Epithelial cell of prostate (primary cell): ENCODE measurements around the gene WSCD2.
A peak's percentile ranks its signal among the peaks of the same experiment; 100 is the strongest.
"Not testable (repeated sequence)": the region's sequence is repeated elsewhere in the genome, so short reads cannot be mapped to it uniquely, and the experiment has no call there.

Experiments
- DNase-seq: peaks from one replicate; pipeline ENCODE4 v3.0.0-alpha.2; 2011; ENCODE audit warnings: low read depth, low spot score
- H3K27ac ChIP-seq: fragments of 450-650 bp; 2 replicates; pipeline ENCODE4 v1.5.1; 2017; ENCODE audit warnings: mild to moderate bottlenecking

WSCD2 gene

DNA sequence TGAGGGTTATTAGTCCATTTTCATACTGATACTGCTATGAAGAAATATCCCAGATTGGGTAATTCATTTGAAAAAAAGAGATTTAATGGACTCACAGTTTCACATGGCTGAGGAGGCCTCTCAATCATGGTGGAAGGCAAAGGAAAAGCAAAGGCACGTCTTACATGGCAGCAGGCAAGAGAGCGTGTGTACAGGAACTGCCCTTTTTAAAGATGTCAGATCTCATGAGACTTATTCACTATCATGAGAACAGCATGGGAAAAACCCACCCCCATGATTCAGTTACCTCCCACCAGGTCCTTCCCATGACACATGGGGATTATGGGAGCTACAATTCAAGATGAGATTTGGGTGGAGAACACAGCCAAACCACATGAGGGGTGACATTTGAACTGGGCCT lies 96.0 kb downstream of the WSCD2 start:
- H3K27ac ChIP-seq, DNase-seq: not testable (repeated sequence)

DNA sequence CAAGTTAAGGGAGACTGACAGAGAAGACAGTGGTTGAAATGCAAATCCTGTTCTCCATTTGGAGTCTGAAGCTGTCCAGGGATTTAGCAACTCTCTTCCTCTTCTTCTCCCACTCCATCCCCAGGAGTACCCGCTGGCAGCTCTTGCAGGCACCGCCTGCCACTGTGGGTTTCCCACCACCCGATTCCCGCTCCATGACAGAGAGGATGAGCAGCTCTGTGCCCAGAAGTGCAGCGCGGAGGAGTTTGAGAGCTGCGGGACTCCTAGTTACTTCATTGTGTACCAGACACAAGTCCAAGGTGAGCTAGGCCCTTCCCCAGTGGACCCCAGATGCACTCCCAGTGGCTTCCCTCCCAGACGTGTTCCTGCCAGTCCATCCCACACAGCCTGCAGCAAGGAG lies 97.8 kb downstream of the WSCD2 start:
- DNase-seq, result no peak
- H3K27ac ChIP-seq, result no peak overlapping the region

DNA sequence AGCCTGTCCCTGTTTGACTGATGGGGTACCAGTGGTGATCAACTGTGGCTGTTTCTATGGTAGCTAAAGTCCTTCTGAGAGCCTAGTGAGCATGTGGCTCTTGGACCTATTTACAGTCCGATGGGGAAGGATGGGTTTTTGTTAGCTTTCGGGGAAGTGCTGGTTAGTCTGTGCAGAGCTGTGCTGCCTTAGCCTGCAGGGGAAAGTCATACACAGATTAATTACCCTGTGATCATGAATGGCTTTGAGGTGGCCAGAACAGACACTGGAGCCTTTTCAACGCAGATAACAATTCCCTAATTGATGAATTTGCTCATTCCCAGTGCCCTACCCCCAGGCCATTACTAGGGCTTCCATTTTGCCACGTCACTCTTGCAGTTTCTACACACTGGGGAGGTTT lies 99.7 kb downstream of the WSCD2 start:
- no peak for DNase-seq
- no peak overlapping the region for H3K27ac ChIP-seq

DNA sequence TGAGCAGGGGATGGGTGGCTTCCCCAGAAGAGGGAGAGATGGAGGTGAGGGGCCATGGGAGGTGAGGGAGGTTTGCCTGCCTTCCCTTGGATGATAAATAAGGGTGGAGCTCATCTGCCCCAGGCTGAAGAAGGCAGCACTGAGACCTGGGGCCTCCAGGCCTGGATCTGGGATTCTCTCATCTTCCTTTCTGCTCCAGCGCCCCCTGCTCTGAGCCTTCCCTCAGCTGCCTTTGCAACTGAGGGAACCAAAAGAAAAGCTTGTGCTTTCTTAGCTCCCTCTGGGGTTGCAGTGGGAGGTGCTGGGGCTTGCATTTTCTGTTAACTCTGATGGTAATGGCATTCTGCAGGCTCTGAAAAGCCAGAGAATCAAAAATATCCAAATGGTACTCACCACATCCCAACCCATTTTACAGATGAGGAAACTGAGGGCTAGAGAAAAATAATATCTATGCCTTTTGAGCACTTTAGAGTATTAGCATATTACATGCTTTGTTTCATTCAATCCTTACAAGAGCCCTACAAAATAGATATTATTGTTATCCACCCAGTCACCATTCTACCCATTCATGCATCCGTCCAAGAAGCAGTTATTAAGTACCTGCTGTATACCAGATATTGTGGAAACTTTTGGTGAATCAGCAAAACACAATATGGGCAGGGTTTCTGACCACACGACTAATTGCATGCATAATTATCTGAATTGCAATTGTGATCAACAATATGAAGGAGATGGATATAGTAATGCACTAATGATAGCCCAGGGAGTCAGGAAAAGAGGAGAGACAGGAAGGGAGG lies 102.2 kb downstream of the WSCD2 start:
- DNase-seq, result no peak
- H3K27ac ChIP-seq, result no peak overlapping the region

DNA sequence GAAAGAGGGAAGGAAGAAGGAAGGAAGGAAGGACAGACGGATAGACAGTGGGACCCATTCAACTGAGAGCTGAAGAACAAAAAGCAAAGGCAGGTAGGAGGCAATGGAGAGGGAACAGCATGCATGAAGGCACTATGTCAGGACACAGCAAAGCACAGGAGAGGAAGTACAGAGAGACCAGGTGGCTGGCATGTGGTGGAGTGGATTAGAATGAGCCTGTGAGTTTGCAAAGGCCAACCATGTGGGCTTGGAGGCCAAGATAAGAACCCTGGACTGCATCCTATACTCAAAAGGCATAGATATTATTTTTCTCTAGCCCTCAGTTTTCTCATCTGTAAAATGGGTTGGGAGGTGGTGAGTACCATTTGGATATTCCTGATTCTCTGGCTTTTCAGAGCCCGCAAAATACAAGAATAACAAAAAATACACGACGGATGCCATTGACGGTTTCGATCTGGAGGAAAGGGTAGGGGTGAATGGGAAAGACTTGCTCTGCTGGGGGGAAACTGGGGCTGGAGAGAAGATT lies 102.9 kb downstream of the WSCD2 start:
- no peak overlapping the region for H3K27ac ChIP-seq
- no peak for DNase-seq

DNA sequence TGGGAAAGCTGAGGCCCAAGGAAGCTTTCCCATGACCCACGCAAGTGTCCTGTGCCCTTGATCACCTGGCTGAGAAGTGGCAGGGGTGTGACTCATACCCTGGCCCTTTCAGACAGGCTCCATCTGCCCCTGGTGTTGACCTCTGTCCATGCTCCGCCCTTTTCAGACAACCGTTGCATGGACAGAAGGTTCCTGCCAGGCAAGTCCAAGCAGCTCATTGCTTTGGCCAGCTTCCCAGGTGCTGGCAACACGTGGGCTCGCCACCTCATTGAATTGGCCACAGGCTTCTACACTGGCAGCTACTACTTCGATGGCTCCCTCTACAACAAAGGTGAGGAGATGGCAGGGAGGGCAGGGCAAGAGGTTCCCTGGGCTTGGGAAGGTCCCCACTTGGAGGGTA lies 103.5 kb downstream of the WSCD2 start:
- DNase-seq, result peak; percentile 27
- no peak overlapping the region for H3K27ac ChIP-seq

DNA sequence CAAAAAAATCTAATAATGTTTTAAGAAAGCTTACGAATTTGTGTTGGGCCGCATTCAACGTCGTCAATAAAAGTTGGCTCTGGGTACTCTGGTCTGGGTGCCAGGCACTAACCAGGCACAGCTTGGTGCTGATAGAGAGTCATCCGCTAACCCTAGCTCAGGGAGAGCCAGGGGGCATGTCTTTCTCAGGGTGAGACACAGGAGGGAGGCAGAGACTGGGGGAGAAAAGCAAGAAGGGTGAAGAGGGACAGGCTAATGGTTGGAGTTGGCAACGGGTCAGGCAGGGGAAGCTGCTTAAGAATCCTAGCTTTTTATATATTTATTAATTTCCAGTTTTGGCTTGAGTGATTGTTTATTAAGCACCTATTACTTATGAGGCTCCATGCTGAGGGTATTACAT lies 105.1 kb downstream of the WSCD2 start:
- no peak for DNase-seq
- no peak overlapping the region for H3K27ac ChIP-seq

DNA sequence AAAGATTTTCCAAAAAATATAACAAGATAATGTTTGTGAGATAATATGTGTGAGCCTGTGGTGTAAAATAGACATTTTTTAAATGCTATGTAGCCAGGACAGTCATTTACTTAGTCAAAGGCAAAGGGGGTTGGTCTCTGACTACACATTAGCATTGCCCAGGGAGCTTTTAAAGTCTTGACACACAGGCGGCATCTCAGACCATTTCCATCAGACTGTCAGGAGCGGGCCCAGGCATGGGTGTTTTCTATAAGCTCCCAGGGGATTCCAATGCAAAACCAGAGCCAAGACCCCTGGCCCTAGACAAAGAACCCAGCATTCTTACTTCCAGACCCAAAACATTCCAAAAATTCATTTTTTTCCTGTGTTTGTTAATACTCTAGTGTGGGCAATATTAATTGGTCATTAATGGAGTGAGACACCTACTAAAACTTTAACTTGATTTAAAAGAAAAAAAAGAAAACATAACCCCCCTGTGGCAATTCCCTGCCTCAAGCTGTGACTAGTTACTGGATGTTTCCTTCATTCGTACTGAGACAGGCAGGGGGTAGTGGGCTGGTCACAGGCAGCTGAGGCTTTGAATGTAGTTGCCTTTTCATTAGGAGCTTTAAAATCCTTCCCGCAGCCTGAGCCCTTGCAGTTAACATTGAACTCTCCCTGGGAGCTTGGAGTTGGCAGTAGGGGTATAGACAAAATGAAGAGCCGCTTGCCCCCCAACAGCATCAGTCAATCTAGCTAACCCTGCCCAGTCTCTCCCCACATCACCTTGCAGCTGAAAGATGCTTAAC lies 106.3 kb downstream of the WSCD2 start:
- no peak overlapping the region for H3K27ac ChIP-seq
- DNase-seq, result no peak

DNA sequence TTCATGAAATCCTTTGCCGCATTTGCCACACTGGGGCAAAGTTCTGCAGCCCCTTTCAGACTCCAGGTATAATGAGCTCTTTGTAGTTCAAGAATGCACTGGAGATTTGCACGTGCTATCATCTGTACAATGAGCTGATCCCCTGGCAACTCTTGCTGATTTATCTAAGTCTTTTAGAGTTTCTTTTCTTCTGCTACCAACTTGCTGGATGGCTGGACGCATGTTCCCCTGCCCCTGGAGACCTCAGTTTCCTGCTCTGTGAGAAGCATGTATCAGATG lies 106.8 kb downstream of the WSCD2 start:
- H3K27ac ChIP-seq, result no peak overlapping the region
- no peak for DNase-seq

DNA sequence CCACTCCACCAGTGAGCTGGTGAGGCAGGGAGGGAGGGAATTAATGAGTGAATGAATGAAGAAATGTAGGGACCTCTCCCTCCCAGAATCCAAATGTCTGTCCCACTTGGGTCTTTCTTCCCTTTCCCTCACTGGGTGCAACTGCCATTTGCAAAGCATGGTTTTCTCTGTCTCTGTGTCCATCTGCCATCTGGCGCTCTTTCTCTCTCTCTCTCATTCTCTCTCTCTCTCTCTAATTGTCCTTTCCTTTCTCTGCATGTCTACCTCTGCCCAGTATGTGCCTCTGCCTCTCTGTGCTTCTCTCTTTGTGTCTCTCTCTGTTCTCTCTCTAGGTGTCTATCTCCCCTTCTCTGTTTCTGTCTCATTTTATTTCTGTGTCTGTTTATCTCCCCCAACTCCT lies 107.3 kb downstream of the WSCD2 start:
- no peak for DNase-seq
- no peak overlapping the region for H3K27ac ChIP-seq

DNA sequence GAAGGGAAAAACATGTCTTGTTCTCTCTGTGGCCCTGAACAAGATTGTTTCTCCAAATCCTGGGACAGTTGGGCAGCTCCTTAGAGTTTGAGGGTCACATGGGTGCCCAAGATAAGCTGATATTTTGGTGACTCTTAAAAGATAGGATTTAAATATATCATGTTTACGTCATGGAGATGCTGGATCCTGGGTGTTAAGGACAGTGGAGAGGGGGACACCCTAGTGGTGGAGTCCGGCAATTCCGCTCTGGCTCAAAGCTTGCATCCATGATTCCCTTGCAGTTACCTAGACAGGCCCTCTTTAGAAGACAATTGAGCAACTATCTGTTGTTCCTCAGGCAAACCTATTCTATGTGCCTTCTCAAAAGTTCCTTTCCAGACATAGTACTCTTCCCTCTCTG lies 108.2 kb downstream of the WSCD2 start:
- H3K27ac ChIP-seq, result no peak overlapping the region
- DNase-seq, result no peak

DNA sequence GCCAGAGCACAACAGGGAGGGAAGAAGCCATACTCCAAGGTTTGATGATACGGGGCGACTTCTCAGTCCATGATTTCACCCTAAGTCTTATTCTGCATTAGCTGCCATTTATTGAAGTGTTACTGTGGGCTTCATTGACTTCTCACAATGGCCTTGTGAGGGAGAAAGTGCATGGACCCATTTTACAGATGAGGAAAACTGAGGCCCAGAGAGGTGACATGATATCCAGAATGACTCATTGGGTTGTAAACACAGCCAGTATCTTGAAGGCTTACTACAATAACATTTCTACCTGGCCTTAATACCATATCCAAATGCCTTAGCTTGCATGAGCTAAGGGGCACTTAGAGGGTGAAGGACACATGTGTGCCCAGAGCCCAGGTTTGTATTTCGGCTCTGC lies 109.4 kb downstream of the WSCD2 start:
- H3K27ac ChIP-seq, result no peak overlapping the region
- no peak for DNase-seq

DNA sequence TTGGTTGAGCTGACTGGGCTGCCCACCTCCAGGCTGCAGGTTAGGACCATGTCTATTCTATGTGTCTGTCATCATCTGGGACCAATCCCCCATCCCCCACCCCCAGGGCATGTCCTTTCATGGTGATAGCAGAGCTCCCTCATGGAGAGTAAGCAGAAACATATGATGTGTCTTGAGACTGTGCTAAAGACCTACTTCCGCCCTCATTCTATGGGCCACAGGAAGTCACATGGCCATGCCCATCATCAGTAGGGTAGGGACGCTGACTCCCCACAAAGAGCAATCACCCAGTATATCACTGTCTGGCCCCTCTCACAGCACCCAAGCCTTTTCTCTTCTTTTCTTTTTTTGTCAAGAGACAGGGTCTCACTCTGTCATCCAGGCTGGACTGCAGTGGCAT lies 110.3 kb downstream of the WSCD2 start:
- no peak for DNase-seq
- no peak overlapping the region for H3K27ac ChIP-seq

DNA sequence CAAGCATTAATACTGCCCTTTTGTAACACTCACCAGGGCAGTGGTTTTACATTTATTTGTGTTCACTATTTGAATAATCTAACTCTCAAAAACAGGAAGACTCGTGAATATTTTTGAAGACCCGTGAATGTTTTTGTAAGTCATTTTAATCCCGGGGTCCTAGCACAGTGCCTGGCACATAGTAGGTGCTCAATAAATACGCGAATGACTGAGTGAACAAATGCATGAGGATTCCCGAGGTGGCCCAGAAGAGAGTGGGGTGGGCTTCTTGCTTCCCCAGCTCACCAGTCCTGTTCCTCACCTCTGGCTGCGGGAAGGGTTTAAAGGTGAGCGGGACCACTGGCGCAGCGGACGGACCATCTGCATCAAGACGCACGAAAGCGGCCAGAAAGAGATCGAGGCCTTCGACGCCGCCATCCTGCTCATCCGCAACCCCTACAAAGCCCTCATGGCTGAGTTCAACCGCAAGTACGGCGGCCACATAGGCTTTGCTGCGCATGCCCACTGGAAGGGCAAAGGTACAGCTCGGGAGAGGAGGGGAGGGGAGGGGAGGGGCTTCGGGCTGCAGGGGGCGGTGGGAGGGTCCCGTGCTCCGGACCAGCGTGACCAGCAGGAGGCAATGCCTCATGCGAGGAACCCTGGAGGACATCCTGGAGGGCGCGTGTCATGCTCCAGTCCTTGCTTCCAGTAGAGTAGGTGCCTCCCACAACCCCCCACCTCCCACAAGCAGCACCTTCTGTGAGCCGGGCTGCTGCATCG lies 111.1 kb downstream of the WSCD2 start:
- DNase-seq, result no peak

DNA sequence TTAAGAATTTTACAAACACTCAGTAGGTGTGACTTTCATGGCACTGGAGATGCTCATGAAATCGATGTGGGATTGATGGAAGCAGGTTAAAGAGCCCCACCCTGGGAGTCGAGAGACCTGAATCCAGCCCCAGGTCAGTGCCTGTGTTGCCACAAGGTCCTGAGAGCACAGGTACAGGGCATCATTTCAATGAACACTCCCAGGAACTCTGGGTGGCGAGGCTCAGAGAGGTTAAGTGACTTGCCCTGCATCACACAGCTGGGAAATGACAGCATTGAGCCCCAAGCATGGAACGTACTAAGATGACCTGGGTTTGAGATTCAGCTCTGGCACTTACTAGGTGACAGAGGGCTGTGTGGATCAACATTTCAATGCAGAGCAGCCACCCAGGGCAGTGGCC lies 111.8 kb downstream of the WSCD2 start:
- DNase-seq, result no peak
- H3K27ac ChIP-seq, result no peak overlapping the region

More for the DNA sequence above, 111.1 kb downstream of the WSCD2 start:
- no peak overlapping the region for H3K27ac ChIP-seq

DNA sequence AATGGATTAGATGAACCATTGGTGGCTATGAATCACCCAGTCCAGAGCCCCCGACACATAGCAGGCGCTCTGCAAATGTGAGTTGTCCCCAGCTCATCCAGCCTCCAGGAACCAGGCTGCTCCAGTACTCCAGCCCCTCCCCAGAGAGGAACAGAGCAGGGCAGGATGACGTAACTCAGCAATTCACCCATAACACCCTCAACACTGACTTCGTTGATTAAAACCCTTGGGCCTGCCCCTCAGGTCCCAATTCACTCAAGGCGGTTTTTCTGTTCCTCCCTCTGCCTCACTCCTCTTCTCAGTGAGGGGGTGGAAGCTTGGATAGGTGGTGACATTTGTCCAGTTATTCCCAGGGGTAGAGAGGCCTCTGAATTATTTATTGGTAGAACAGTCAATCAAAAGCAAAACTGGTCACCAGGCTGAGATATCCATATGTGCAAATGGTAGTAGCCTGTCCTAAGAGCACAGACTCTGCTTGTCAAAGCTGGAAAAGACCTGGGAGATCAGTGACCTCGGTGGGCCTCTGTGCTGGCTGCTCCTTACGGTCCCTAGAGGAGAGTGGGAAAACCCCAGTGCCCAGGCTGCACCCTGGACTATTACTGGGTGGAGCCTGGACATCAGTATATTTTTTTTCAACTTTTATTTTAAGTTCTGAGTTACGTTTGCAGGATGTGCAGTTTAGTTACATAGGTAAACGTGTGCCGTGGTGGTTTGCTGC lies 113.1 kb downstream of the WSCD2 start:
- no peak for DNase-seq
- no peak overlapping the region for H3K27ac ChIP-seq

DNA sequence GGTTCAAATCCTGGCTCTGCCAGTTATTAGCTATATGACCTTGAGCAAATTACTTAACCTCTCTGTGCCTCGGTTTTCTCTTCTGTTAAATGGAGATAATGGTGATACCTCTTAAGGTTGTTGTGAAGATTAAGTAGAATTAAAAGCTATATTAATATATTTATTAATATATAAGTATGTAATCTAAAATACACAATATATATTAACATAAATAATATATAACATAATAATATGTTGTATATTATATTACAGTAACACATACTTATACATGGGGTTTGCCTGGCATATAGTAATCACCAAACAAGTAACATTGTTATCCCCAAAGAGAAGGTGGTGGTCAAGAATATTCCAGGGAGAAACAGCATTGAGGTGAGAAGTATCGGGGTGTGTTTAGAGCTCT lies 118.0 kb downstream of the WSCD2 start:
- no peak overlapping the region for H3K27ac ChIP-seq
- no peak for DNase-seq

DNA sequence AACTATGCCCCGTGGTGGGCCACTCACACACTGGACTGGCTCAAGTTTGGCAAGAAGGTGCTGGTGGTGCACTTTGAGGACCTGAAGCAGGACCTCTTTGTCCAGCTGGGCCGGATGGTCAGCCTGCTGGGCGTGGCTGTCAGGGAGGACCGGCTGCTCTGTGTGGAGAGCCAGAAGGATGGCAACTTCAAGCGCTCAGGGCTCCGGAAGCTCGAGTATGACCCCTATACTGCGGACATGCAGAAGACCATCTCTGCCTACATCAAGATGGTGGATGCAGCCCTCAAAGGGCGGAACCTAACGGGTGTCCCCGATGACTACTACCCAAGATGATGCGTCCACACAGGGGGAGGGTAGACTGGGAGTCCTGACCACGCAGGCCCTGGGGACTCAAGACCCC lies 118.9 kb downstream of the WSCD2 start:
- no peak overlapping the region for H3K27ac ChIP-seq

DNA sequence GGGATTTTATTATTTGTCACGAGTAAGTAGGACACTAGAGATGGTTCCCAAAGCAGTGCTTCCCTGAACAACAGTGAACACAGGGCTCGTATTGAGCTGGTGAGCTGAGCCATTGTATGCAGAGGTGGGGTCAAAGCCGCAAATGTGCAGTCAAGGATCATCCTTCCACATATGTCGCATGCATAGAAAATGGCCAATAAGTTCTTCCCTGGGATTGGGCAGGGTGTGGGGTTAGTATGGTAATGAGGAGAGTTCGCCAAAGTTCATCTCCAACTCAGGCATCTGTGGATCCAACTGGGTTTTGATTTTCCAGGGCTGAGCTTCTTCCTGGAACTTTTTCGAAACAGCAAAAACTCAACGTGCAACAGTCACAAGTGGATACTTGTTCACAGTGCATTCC lies 123.4 kb downstream of the WSCD2 start:
- DNase-seq, result no peak
- H3K27ac ChIP-seq, result no peak overlapping the region

More for the DNA sequence above, 118.9 kb downstream of the WSCD2 start:
- DNase-seq, result no peak

DNA sequence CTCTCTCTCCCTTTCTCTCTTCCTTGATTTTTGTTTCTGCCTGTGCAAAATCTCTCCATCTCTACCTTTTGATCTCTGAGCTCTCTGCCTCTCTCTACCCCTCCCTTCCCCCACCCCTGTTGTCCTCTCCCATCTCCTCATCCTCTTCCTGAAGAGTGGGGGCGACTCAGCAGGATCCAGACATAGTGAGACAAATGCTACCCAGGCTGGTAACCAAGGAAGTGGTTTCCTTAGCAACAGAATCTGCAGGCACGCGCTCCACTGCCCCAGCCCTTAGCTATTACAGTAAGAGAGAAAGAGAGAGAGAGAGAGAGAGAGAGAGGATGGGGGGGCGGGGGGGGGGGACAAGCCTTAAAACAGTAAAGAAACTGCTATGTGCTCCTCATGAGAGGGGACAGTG lies 124.5 kb downstream of the WSCD2 start:
- no peak overlapping the region for H3K27ac ChIP-seq
- DNase-seq, result no peak
